GM19455 (cell line): ENCODE measurements around the gene RHBDD3.

Experiments used
- ATAC-seq: cut with Tn5 transposase; IDR thresholded peaks from one replicate; pipeline ENCODE4 v1.9.1; 2021; ENCODE audit not compliant: unreplicated experiment

Gene RHBDD3

GRCh38 chr22:29306175-29306834, 38.5 kb upstream of the RHBDD3 start, which contains the start of gene GAS2L1:
Gene GAS2L1 (plus strand): TSS chr22:29306650. CDS start chr22:29308106, 1,456 bp downstream.
- no peak for ATAC-seq

GRCh38 chr22:29305836-29306174, 38.0 kb upstream of the RHBDD3 start:
- no peak for ATAC-seq

GRCh38 chr22:29302681-29303465, 35.1 kb upstream of the RHBDD3 start:
- no peak for ATAC-seq

- no peak for ATAC-seq
These were observed 34.6 kb upstream of the RHBDD3 start for GRCh38 chr22:29302402-29302680.

- no peak for ATAC-seq
These were observed 34.1 kb upstream of the RHBDD3 start for GRCh38 chr22:29301716-29302401.

GRCh38 chr22:29300807-29301601, 33.2 kb upstream of the RHBDD3 start:
- no peak for ATAC-seq

GRCh38 chr22:29300467-29300806, 32.7 kb upstream of the RHBDD3 start:
- ATAC-seq: no peak

GRCh38 chr22:29299136-29299900, 31.5 kb upstream of the RHBDD3 start:
- no peak for ATAC-seq

GRCh38 chr22:29298641-29299040, 30.9 kb upstream of the RHBDD3 start:
- no peak for ATAC-seq

- ATAC-seq: no peak
These were observed 24.6 kb upstream of the RHBDD3 start for GRCh38 chr22:29292379-29292778.

GRCh38 chr22:29291215-29291614, 23.4 kb upstream of the RHBDD3 start:
- ATAC-seq: no peak

GRCh38 chr22:29290061-29290460, 22.3 kb upstream of the RHBDD3 start:
- ATAC-seq: no peak

GRCh38 chr22:29288837-29289236, 21.1 kb upstream of the RHBDD3 start:
- ATAC-seq: no peak

- ATAC-seq: no peak
These were observed 16.4 kb upstream of the RHBDD3 start for GRCh38 chr22:29284196-29284595.

- no peak for ATAC-seq
These were observed 10.1 kb upstream of the RHBDD3 start for GRCh38 chr22:29277927-29278326.

- ATAC-seq: no peak
These were observed 8.2 kb upstream of the RHBDD3 start for GRCh38 chr22:29275819-29276565.

GRCh38 chr22:29275167-29275566, 7.4 kb upstream of the RHBDD3 start:
- ATAC-seq: no peak

- ATAC-seq: no peak
These were observed 4.8 kb upstream of the RHBDD3 start for GRCh38 chr22:29272624-29273023.

GRCh38 chr22:29270475-29271271, 2.9 kb upstream of the RHBDD3 start:
- no peak for ATAC-seq
